22Rv1 (cell line): ENCODE data around the gene PMM2.
"Not testable (repeated sequence)": the region's sequence is repeated elsewhere in the genome, so short reads cannot be mapped to it uniquely, and the experiment has no call there.

Experiments
- H3K27ac ChIP-seq: fragments of 450-650 bp; 2 replicates; pipeline ENCODE4 v1.5.1; 2017
- CTCF ChIP-seq: fragments of 450-650 bp; IDR thresholded peaks from 2 replicates; pipeline ENCODE4 v1.5.1; 2017; ENCODE audit warnings: mild to moderate bottlenecking
- ZFX ChIP-seq: fragments of 450-650 bp; IDR thresholded peaks from 2 replicates; pipeline ENCODE4 v1.6.1; 2017; ENCODE audit warnings: antibody characterized with exemption, borderline replicate concordance

The PMM2 gene

DNA sequence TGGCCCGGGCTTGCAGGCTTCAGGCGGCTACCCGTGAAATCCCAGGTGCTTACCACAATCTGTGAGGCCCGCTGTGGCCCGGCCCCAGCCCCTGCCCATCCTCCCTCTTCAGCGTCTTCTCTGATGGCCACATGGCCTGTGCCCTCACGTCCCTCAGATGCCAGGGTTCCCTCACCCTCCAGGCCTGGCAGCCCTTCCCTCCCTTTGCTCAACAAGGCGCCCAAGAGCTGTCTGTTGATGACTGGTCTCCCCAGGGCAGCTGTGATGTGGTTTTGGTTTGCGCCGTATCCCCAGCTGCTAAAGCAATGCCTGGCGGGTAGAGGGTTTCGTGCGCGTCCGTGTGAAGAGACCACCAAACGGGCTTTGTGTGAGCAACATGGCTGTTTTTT is 35.1 kb downstream of the PMM2 start:
- no peak for TF ChIP-seq ZFX
- TF ChIP-seq CTCF: no peak

DNA sequence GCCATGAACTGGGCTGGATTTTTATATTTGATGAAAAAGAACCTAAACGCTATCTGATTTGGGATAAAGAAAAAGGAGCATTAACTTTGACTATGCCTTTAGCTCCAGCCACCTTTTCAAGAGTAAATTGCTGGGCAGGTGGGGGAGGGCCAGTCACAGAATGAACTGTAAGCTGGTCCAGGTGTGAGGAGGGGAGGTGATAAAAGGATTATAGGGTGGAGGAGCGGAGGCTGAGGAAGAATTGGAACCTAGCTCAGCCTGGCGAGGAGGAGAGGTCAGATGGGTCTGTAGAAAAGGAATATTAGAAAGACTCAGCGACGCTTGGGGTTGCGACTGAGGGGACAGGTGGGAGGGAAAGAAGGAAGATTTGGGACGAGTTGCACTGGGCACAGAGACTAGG is 39.2 kb downstream of the PMM2 start:
- not testable (repeated sequence) for H3K27ac ChIP-seq

More for the DNA sequence above, 35.1 kb downstream of the PMM2 start:
- H3K27ac ChIP-seq: no peak overlapping the region

- not testable (repeated sequence) for H3K27ac ChIP-seq
These were observed 40.0 kb downstream of the PMM2 start for GRCh38 chr16:8837594-8837993.

DNA sequence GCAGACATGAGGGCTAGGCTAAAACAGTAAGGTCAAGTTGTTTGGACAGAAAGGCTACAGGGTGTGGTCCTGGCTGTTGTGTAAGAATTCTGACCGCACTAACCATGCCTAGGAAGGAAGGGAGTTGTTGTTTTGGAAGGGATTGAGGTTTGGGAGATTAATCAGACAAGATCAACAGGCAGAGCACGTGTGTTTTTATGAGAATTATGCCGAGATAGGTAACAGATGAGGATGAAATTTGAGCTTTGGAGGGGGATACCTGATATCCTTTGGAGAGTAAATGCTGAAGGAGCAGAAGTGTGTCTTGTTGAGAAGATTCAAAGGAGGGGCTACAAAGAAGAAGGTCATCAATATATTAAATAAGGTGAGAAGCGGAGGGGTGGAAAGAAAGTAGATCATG is 44.4 kb downstream of the PMM2 start:
- not testable (repeated sequence) for H3K27ac ChIP-seq

- not testable (repeated sequence) for H3K27ac ChIP-seq
These were observed 45.7 kb downstream of the PMM2 start for GRCh38 chr16:8843296-8843695.

DNA sequence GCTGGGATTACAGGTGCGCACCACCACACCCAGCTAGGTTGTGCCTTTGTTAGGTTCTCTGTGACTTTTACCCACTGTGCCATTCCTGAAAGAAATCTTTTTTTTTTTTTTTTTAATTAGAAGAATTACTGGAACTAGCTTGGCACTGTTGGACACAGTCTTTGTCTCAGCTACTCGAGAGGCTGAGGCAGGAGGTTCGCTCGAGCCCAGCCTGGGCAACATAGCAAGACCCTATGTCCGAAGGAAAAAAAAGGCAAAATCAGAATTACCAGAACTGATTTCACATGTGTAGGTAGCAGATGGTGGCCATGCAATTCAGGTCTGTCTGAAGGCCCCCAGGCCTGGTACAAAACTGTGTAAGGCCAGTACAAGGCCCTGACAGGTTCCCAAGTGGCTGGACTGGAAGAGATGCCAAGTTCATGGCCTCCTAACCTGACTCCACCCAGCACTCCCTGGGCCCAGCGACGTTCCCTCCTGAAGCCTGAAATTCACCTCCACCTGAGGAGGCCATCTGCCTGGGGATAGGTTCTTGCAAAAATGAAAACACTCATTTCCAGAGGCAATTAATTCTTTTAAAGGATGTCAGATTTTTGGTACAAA is 48.2 kb downstream of the PMM2 start:
- H3K27ac ChIP-seq: no peak overlapping the region

GRCh38 chr16:8846401-8846932 is 48.8 kb downstream of the PMM2 start:
- no peak overlapping the region for H3K27ac ChIP-seq
- TF ChIP-seq ZFX (no peak), CTCF (no peak)

More for the DNA sequence above, 48.2 kb downstream of the PMM2 start:
- TF ChIP-seq CTCF (no peak), ZFX (no peak)

GRCh38 chr16:8847145-8847544 is 49.5 kb downstream of the PMM2 start:
- TF ChIP-seq CTCF (no peak), ZFX (no peak)
- H3K27ac ChIP-seq: no peak overlapping the region

DNA sequence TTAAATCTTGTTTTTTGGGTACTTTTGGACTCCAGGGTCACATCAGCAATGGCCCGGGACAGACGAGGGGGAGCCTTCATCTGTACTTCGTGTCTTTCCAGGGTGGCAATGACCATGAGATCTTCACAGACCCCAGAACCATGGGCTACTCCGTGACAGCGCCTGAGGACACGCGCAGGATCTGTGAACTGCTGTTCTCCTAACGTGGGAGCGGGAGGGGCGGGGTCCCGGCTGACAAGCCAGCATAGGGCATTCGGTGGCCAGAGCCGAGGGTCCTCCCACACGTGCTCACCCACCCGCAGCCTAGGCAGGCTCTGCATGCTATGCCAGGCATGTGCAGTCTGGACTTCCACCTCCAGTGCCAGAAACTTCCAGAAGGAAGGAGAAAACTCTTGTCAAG is 50.0 kb downstream of the PMM2 start:
- TF ChIP-seq CTCF (no peak), ZFX (no peak)
- H3K27ac ChIP-seq: no peak overlapping the region
